B cell (primary cell): ENCODE results near the gene FTO.

Source experiments
- EZH2 ChIP-seq: IDR thresholded peaks from 2 replicates; pipeline ENCODE4 v1.6.1; 2012; ENCODE audit warnings: borderline replicate concordance, low read depth, mild to moderate bottlenecking, moderate library complexity, low read length; ENCODE audit not compliant: insufficient read depth, poor library complexity, severe bottlenecking
- TF ChIP-seq, protein P1 (sequence below): fragments of 200-600 bp; IDR thresholded peaks from one replicate; pipeline ENCODE4 v1.8.0; 2022; ENCODE audit warnings: antibody characterized with exemption, mild to moderate bottlenecking

DNA sequence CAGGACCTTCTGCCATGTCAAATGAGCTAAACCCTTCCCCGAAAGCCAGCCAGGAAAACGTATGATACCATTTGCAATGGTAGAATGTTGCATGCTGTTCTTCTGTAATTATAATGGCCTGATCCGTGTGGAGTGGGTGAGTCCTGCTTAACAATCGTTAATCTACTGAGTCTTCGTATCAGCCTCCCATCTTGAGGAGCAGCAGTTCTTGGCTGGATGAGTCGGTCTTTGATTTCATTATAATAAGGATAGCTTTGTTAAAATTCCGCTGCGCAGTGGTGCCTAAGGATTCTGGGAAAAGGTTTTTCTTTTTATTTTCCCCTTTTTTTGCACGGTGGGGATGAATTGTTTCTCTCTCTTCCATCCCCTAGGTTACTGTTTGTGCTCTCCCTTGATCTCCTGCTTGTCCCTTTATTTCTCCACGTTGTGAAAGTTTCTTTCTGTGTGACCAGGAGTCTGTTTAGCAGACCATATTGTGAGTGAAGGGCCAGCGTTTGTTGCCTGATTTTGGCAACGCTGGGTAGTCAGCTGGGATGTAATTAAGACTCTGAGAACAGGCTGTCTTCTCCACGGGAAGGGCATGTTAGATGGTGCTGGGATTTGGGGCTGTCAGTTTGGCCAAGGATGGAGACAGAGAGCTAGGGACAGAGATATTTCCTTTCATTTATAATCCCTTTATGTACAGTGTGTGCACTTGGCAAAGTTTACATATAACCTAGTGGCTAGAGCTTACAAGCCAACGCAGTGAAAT lies 263.0 kb downstream of the FTO start:
- TF ChIP-seq, protein P1, sequence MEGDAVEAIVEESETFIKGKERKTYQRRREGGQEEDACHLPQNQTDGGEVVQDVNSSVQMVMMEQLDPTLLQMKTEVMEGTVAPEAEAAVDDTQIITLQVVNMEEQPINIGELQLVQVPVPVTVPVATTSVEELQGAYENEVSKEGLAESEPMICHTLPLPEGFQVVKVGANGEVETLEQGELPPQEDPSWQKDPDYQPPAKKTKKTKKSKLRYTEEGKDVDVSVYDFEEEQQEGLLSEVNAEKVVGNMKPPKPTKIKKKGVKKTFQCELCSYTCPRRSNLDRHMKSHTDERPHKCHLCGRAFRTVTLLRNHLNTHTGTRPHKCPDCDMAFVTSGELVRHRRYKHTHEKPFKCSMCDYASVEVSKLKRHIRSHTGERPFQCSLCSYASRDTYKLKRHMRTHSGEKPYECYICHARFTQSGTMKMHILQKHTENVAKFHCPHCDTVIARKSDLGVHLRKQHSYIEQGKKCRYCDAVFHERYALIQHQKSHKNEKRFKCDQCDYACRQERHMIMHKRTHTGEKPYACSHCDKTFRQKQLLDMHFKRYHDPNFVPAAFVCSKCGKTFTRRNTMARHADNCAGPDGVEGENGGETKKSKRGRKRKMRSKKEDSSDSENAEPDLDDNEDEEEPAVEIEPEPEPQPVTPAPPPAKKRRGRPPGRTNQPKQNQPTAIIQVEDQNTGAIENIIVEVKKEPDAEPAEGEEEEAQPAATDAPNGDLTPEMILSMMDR: no peak
- no peak for TF ChIP-seq EZH2
